Transverse colon (tissue), 4 donors: ENCODE data around the gene GALNT2. TPM values are rescaled to one million over a fixed set of nuclear protein-coding genes. Genes with fewer than 3 reads are reported as not detected.
A peak's percentile ranks its signal among the peaks of the same experiment; 100 is the strongest.

Experiments
- DNase-seq: peaks from one replicate; pipeline ENCODE4 v3.0.0-alpha.2; 2019
- H3K27ac ChIP-seq, 4 donors: fragments of 200-600 bp; sonication (generic); 2 replicates each; pipeline ENCODE4 v1.5.1; 2016 to 2018; ENCODE audit warnings: inconsistent platforms in 4 of 4
- H3K27me3 ChIP-seq: fragments of 200-600 bp; sonication (generic); 2 replicates; pipeline ENCODE4 v1.5.1; 2017; ENCODE audit warnings: inconsistent platforms
- H3K36me3 ChIP-seq, 4 donors: fragments of 200-600 bp; sonication (generic); 2 replicates each; pipeline ENCODE4 v1.5.1; 2017 to 2019; ENCODE audit warnings: inconsistent platforms in 4 of 4
- H3K4me1 ChIP-seq, 4 donors: fragments of 200-600 bp; sonication (generic); 2 replicates each; pipeline ENCODE4 v1.5.1; 2017 to 2020; ENCODE audit warnings: inconsistent platforms in 4 of 4
- H3K4me3 ChIP-seq, 4 donors: fragments of 200-600 bp; sonication (generic); 1 replicate in 1 of 4; 2 replicates in 3 of 4; pipeline versions ENCODE4 v1.5.1 to v1.6.1; 2017 to 2019; ENCODE audit warnings: inconsistent platforms in 4 of 4
- H3K9me3 ChIP-seq, 2 donors: fragments of 200-600 bp; sonication (generic); 2 replicates each; pipeline ENCODE4 v1.5.1; 2017 to 2019; ENCODE audit warnings: inconsistent platforms in 2 of 2
- CTCF ChIP-seq, 5 experiments: fragments of 200-600 bp in 3 of 5; fragments of 450-650 bp in 2 of 5; sonication (generic) in 3 of 5; IDR thresholded peaks; 1 replicate in 2 of 5; 2 replicates in 3 of 5; pipeline ENCODE4 v1.5.1; 2016 to 2017; ENCODE audit warnings: antibody characterized with exemption in 5 of 5, inconsistent platforms in 3 of 5, mild to moderate bottlenecking in 2 of 5, moderate library complexity in 1 of 5
- EP300 ChIP-seq: sonication (generic); formaldehyde crosslinking; IDR thresholded peaks from one replicate; pipeline ENCODE4 v1.6.1; 2017; ENCODE audit warnings: antibody characterized with exemption, low read depth
- POLR2A ChIP-seq: fragments of 450-650 bp; IDR thresholded peaks from one replicate; pipeline ENCODE4 v1.6.1; 2016; ENCODE audit warnings: antibody characterized with exemption, mild to moderate bottlenecking, moderate library complexity
- POLR2AphosphoS5 ChIP-seq, 3 donors: sonication (generic); formaldehyde crosslinking; IDR thresholded peaks; one replicate each; pipeline ENCODE4 v1.6.1; 2016; ENCODE audit warnings: antibody characterized with exemption in 3 of 3
- WGBS, 2 donors: methylation state at CpG; one replicate each; pipeline ENCODE4 v1.1.5; 2018; ENCODE audit warnings: low coverage in 1 of 2; 5-methylcytosine and 5-hydroxymethylcytosine counted together
- in situ Hi-C, 4 donors: fragments of 200-750 bp; cut with MboI; loops; one replicate each; pipeline versions ENCODE4 v1.15.0 to v1.15.1; 2017; ENCODE audit warnings: low sequenced_read_pairs in 3 of 4, low pct_ligation_motif_present in 1 of 4, low pct_unique_long_range_greater_than_20kb in 1 of 4
- intact Hi-C: fragments of 100-400 bp; cut with DNase I; formaldehyde crosslinking; loops from one replicate; pipeline ENCODE4 v1.15.1; 2023; ENCODE audit warnings: low total_unique reads
- total RNA-seq, 4 donors: library from RNA; depleted of rRNA; stranded (reverse); fragments of >200 nt; gene quantifications; one replicate each; pipeline ENCODE4 v1.1.0, GENCODE V29; 2016

GALNT2 gene
- total RNA-seq, 4 donors from 2014 or later: 16.5 to 48.8 (median 36.8) TPM

DNA sequence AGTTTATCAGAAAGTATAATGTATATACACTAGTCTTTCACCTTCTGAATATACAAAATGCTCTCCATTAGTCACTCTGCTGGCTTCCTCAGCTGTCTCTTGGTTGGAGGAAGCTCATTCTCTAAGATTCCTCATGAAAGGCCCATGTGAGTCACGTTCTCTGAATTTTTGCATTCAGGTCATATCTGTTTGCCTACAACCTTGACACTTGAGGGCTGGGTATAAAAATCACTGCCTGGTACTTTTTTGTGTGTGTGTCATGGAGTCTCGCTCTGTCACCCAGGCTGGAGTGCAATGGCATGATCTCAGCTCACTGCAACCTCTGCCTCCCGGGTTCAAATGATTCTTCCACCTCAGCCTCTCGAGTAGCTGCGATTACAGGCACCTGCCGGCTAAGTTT lies 2.8 kb upstream of the GALNT2 start:
- H3K27me3 ChIP-seq: no peaks in the 10 kb centered on the region
- intact Hi-C loops: no loop called here

DNA sequence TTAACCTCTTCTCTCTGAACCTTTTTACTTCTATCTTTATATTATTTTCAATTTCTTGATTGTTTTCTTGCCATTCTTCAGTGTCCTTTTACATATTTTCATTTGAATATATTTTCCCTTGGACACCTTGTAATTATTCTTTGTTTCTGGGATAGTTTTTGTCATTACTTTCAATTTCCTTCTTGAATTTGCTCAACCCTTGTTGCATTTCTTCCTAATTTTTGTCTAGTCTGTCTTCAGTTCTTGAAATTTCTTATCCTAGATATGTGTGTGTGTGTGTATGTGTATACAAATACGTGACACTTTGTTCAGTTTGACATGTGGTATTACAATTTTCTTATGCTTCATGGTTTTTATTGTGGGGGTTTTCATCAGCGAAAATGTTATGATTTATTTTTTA lies 1.9 kb upstream of the GALNT2 start:
- in situ Hi-C loops: no loop called here
- DNase-seq: no peak
- no peak overlapping the region for H3K4me3 ChIP-seq
- no peak for TF ChIP-seq POLR2AphosphoS5 (IDR thresholded peaks at IDR 0.05)
- no peak for TF ChIP-seq CTCF (IDR thresholded peaks at IDR 0.05)
- TF ChIP-seq POLR2A: no peak
- H3K4me1 ChIP-seq: peaks cover 0 to 29% (median 18%) of the 10 kb centered on the region in 4 donors
- H3K27ac ChIP-seq: peak overlapping the region in 2 of 4 donors; percentile 96
- no peaks in the 10 kb centered on the region for H3K27me3 ChIP-seq
- H3K36me3 ChIP-seq: no peaks in the 10 kb centered on the region
- intact Hi-C loops: no loop called here
- peaks cover 4% of the 10 kb centered on the region in 2 donors for H3K9me3 ChIP-seq
- 85 to 97% methylated on average over 2 of the region's 2 CpGs for WGBS, 2 donors

More for the DNA sequence above, 2.8 kb upstream of the GALNT2 start:
- in situ Hi-C loops: no loop called here
- Histone ChIP-seq H3K27ac (no peak overlapping the region), H3K9me3 (peaks cover 4% of the 10 kb centered on the region in 2 donors), H3K4me3 (no peak overlapping the region), H3K36me3 (no peaks in the 10 kb centered on the region), H3K4me1 (peaks cover 0 to 23% (median 14%) of the 10 kb centered on the region in 4 donors)
- TF ChIP-seq POLR2AphosphoS5 (IDR thresholded peaks at IDR 0.05) (no peak), POLR2A (no peak), CTCF (IDR thresholded peaks at IDR 0.05) (no peak), EP300 (no peak)
- WGBS, 2 donors: 95% methylated on average over 6 of the region's 6 CpGs; no CpG with 5 or more reads in 1 of the 2 donors
- DNase-seq: no peak

GRCh38 chr1:230065571-230065970 lies 1.5 kb upstream of the GALNT2 start:
- H3K36me3 ChIP-seq: no peaks in the 10 kb centered on the region
- DNase-seq: no peak
- peak overlapping the region; percentile 92 to 96 (median 96) for H3K27ac ChIP-seq
- H3K4me3 ChIP-seq: no peak overlapping the region
- in situ Hi-C loops (no loop called here), intact Hi-C loops (no loop called here)
- 78% methylated on average over 2 of the region's 2 CpGs for WGBS, 2 donors
- peaks cover 0 to 29% (median 18%) of the 10 kb centered on the region in 4 donors for H3K4me1 ChIP-seq
- peaks cover 4% of the 10 kb centered on the region in 2 donors for H3K9me3 ChIP-seq
- H3K27me3 ChIP-seq: no peaks in the 10 kb centered on the region
- TF ChIP-seq EP300 (no peak), POLR2AphosphoS5 (IDR thresholded peaks at IDR 0.05) (no peak), POLR2A (no peak), CTCF (IDR thresholded peaks at IDR 0.05) (no peak)

DNA sequence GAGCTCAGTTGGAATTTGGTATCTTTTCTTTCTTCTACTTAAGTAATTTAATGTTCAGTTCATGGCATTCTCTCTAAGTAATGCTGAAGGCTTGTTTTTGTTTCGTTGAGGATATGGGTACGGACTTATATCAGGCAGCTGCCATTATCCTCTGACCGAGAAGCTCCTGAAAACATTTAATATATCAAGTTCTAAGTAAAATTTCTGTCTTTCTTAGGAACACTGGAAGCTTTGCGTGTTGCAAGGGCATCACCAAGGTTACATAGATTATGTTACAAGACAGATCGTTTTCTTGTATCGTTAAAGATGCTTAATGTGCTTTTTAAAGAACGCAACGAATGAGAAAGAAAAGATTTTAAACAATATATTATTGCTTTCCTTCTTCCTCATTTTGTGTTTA lies 1.0 kb upstream of the GALNT2 start:
- peaks cover 4% of the 10 kb centered on the region in 2 donors for H3K9me3 ChIP-seq
- TF ChIP-seq POLR2AphosphoS5 (IDR thresholded peaks at IDR 0.05): no peak
- no peak for TF ChIP-seq EP300
- no peak for TF ChIP-seq CTCF (IDR thresholded peaks at IDR 0.05)
- TF ChIP-seq POLR2A: no peak
- peaks cover 0 to 29% (median 18%) of the 10 kb centered on the region in 4 donors for H3K4me1 ChIP-seq
- 41 to 46% methylated on average over 8 of the region's 8 CpGs for WGBS, 2 donors
- no peaks in the 10 kb centered on the region for H3K27me3 ChIP-seq
- H3K36me3 ChIP-seq: no peaks in the 10 kb centered on the region
- in situ Hi-C loops (no loop called here), intact Hi-C loops (no loop called here)
- no peak for DNase-seq
- H3K4me3 ChIP-seq: peak overlapping the region in 3 of 4 donors; percentile 71 to 96 (median 94)
- H3K27ac ChIP-seq: peak overlapping the region; percentile 92 to 96 (median 96)
